Caco-2 (cell line): ENCODE measurements around the gene HS3ST4. TPM values are rescaled to one million over a fixed set of nuclear protein-coding genes. Genes with fewer than 3 reads are reported as not detected.

ENCODE experiments used
- BruUV-seq: library from RNA; stranded (reverse); fragments of 400-500 nt; replicated peaks from 2 replicates; lab custom pipeline; 2021; lab: Mats Ljungman, UMichigan
- CTCF ChIA-PET: fragments of 300-600 bp; sonication (Branson Sonifier 250); formaldehyde crosslinking; loops from one replicate; lab custom pipeline; 2022; ENCODE audit warnings: antibody characterized with exemption; lab: Charles Lee
- POLR2A ChIA-PET: fragments of 300-600 bp; sonication (Branson Sonifier 250); formaldehyde crosslinking; loops from one replicate; lab custom pipeline; 2022; ENCODE audit warnings: antibody characterized with exemption; lab: Charles Lee
- DNase-seq, 2 experiments: peaks; one replicate each; pipeline versions ENCODE4 v3.0.0 to v3.0.0-alpha.2; 2020 to 2022
- H3K27me3 ChIP-seq: replicated peaks from 2 replicates; pipeline ENCODE4 v1.6.0; 2011; ENCODE audit warnings: low read length; ENCODE audit not compliant: control insufficient read depth, insufficient read depth
- H3K36me3 ChIP-seq: 2 replicates; pipeline ENCODE4 v1.5.1; 2011; ENCODE audit warnings: low read length; ENCODE audit not compliant: control insufficient read depth, insufficient read depth
- H3K4me1 ChIP-seq: fragments of 250-450 bp; sonication (Bioruptor Pico); 2 replicates; pipeline ENCODE4 v1.5.1; 2020; ENCODE audit warnings: mild to moderate bottlenecking
- H3K4me3 ChIP-seq: 2 replicates; pipeline ENCODE4 v1.5.1; 2011; ENCODE audit warnings: low read depth, mild to moderate bottlenecking, control low read depth, low read length
- H3K9me3 ChIP-seq: fragments of 250-450 bp; sonication (Bioruptor Pico); 2 replicates; pipeline ENCODE4 v1.5.1; 2020; ENCODE audit warnings: mild to moderate bottlenecking, moderate library complexity
- H3K27ac Mint-ChIP-seq: one replicate; pipeline ENCODE4 v1.8.0; 2022; ENCODE audit warnings: mixed read lengths; ENCODE audit not compliant: unreplicated experiment
- H3K27me3 Mint-ChIP-seq: one replicate; pipeline ENCODE4 v1.8.0; 2022; ENCODE audit warnings: mixed read lengths; ENCODE audit not compliant: insufficient read depth, unreplicated experiment
- H3K36me3 Mint-ChIP-seq: one replicate; pipeline ENCODE4 v1.8.0; 2022; ENCODE audit warnings: mild to moderate bottlenecking, mixed read lengths; ENCODE audit not compliant: insufficient read depth, unreplicated experiment
- H3K4me1 Mint-ChIP-seq: one replicate; pipeline ENCODE4 v1.8.0; 2022; ENCODE audit warnings: low read depth, mixed read lengths; ENCODE audit not compliant: unreplicated experiment
- H3K4me3 Mint-ChIP-seq: one replicate; pipeline ENCODE4 v1.8.0; 2022; ENCODE audit warnings: mild to moderate bottlenecking, moderate library complexity, mixed read lengths; ENCODE audit not compliant: unreplicated experiment
- H3K9me3 Mint-ChIP-seq: one replicate; pipeline ENCODE4 v1.8.0; 2022; ENCODE audit warnings: mixed read lengths; ENCODE audit not compliant: unreplicated experiment
- CTCF ChIP-seq, 2 experiments: fragments of 200-600 bp in 1 of 2; IDR thresholded peaks; 1 replicate in 1 of 2; 2 replicates in 1 of 2; pipeline versions ENCODE4 v1.5.1 to v1.8.0; 2011 to 2022; ENCODE audit warnings: antibody characterized with exemption in 1 of 2, control low read depth in 1 of 2, inconsistent platforms in 1 of 2, low read depth in 1 of 2, low read length in 1 of 2, mild to moderate bottlenecking in 1 of 2, moderate library complexity in 1 of 2; ENCODE audit not compliant: insufficient read depth in 1 of 2, severe bottlenecking in 1 of 2, unreplicated experiment in 1 of 2
- intact Hi-C: fragments of 100-400 bp; cut with micrococcal nuclease; formaldehyde crosslinking; loops from one replicate; pipeline ENCODE4 v1.10.0; 2022; ENCODE audit not compliant: unreplicated experiment
- total RNA-seq: library from RNA; stranded (reverse); gene quantifications from 2 replicates; pipeline ENCODE4 v1.2.3, GENCODE V29; 2022

The HS3ST4 gene
- total RNA-seq, 1 experiment from 2014 or later: 0.11 TPM

GRCh38 chr16:26129997-26130396 is 438.2 kb downstream of the HS3ST4 start:
- Histone ChIP-seq H3K36me3 (no peaks in the 10 kb centered on the region), H3K27me3 (no peaks in the 10 kb centered on the region), H3K4me1 (no peaks in the 10 kb centered on the region), H3K4me3 (no peak overlapping the region), H3K9me3 (no peaks in the 10 kb centered on the region)
- H3K4me1 Mint-ChIP-seq: no peaks in the 10 kb centered on the region
- H3K27me3 Mint-ChIP-seq: peaks cover 3% of the 10 kb centered on the region
- CTCF ChIA-PET: no interaction called here
- H3K9me3 Mint-ChIP-seq: no peaks in the 10 kb centered on the region
- H3K4me3 Mint-ChIP-seq: no peak overlapping the region
- no peaks in the 10 kb centered on the region for H3K36me3 Mint-ChIP-seq
- intact Hi-C loops: no loop called here
- POLR2A ChIA-PET: no interaction called here
- no peak overlapping the region for H3K27ac Mint-ChIP-seq
- BruUV-seq: no TSS peak
- TF ChIP-seq CTCF (IDR thresholded peaks at IDR 0.05; ENCODE audit: insufficient read depth in 1 of 2, low read depth in 1 of 2, low read length in 1 of 2, severe bottlenecking in 1 of 2, unreplicated experiment in 1 of 2): no peak
- no peak for DNase-seq

GRCh38 chr16:26133416-26134093 is 441.8 kb downstream of the HS3ST4 start:
- BruUV-seq: no TSS peak
- DNase-seq: peak in 1 of 2 experiments; percentile 2
- no peaks in the 10 kb centered on the region for H3K9me3 Mint-ChIP-seq
- Histone ChIP-seq H3K4me3 (no peak overlapping the region), H3K27me3 (no peaks in the 10 kb centered on the region), H3K9me3 (no peaks in the 10 kb centered on the region), H3K36me3 (no peaks in the 10 kb centered on the region), H3K4me1 (no peaks in the 10 kb centered on the region)
- no peak overlapping the region for H3K4me3 Mint-ChIP-seq
- TF ChIP-seq CTCF (IDR thresholded peaks at IDR 0.05; ENCODE audit: insufficient read depth in 1 of 2, low read depth in 1 of 2, low read length in 1 of 2, severe bottlenecking in 1 of 2, unreplicated experiment in 1 of 2): no peak
- ChIA-PET POLR2A (no interaction called here), CTCF (no interaction called here)
- H3K36me3 Mint-ChIP-seq: no peaks in the 10 kb centered on the region
- H3K27me3 Mint-ChIP-seq: no peaks in the 10 kb centered on the region
- intact Hi-C loops: no loop called here
- no peak overlapping the region for H3K27ac Mint-ChIP-seq
- no peaks in the 10 kb centered on the region for H3K4me1 Mint-ChIP-seq

- intact Hi-C loops: no loop called here
- TF ChIP-seq CTCF (IDR thresholded peaks at IDR 0.05; ENCODE audit: insufficient read depth in 1 of 2, low read depth in 1 of 2, low read length in 1 of 2, severe bottlenecking in 1 of 2, unreplicated experiment in 1 of 2): no peak
- POLR2A ChIA-PET: no interaction called here
- Mint-ChIP-seq H3K4me3 (no peak overlapping the region), H3K27ac (no peak overlapping the region), H3K4me1 (no peaks in the 10 kb centered on the region), H3K27me3 (no peaks in the 10 kb centered on the region), H3K9me3 (no peaks in the 10 kb centered on the region), H3K36me3 (no peaks in the 10 kb centered on the region)
- BruUV-seq: no TSS peak
- DNase-seq: no peak
- CTCF ChIA-PET: no interaction called here
- Histone ChIP-seq H3K9me3 (no peaks in the 10 kb centered on the region), H3K27me3 (no peaks in the 10 kb centered on the region), H3K4me3 (no peak overlapping the region), H3K4me1 (no peaks in the 10 kb centered on the region), H3K36me3 (no peaks in the 10 kb centered on the region)
Measured at GRCh38 chr16:26134588-26134987, 442.8 kb downstream of the HS3ST4 start.
